CD14-positive monocyte (primary cell): ENCODE data around the gene CLEC11A. TPM values are rescaled to one million over a fixed set of nuclear protein-coding genes. Genes with fewer than 3 reads are reported as not detected.
"Not testable (repeated sequence)": the region's sequence is repeated elsewhere in the genome, so short reads cannot be mapped to it uniquely, and the experiment has no call there.

Experiments
- DNase-seq, 3 donors: peaks; one replicate each; pipeline ENCODE4 v3.0.0-alpha.2; 2011 to 2022
- H2AFZ ChIP-seq: 2 replicates; pipeline ENCODE4 v1.6.0; 2012; ENCODE audit warnings: mild to moderate bottlenecking, low read depth, low read length, inconsistent platforms; ENCODE audit not compliant: insufficient read depth, poor library complexity, severe bottlenecking
- H3K27ac ChIP-seq, 2 donors: 1 replicate in 1 of 2; 2 replicates in 1 of 2; pipeline ENCODE4 v1.5.1; 2012 to 2013; ENCODE audit warnings: low read length in 2 of 2, control low read depth in 1 of 2, inconsistent platforms in 1 of 2, low read depth in 1 of 2, mild to moderate bottlenecking in 1 of 2
- H3K27me3 ChIP-seq, 2 donors: one replicate each; pipeline versions ENCODE4 v1.6.0 to v1.6.1; 2011 to 2013; ENCODE audit warnings: low read length in 2 of 2; ENCODE audit not compliant: control insufficient read depth in 2 of 2, insufficient read depth in 2 of 2
- H3K36me3 ChIP-seq, 2 donors: replicated peaks in 1 of 2; 1 replicate in 1 of 2; 2 replicates in 1 of 2; pipeline versions ENCODE4 v1.5.1 to v1.6.1; 2012 to 2013; ENCODE audit warnings: low read length in 2 of 2, control low read depth in 1 of 2, inconsistent platforms in 1 of 2, mild to moderate bottlenecking in 1 of 2; ENCODE audit not compliant: insufficient read depth in 2 of 2, control insufficient read depth in 1 of 2
- H3K4me1 ChIP-seq, 2 donors: 1 replicate in 1 of 2; 2 replicates in 1 of 2; pipeline versions ENCODE4 v1.5.1 to v1.6.1; 2012 to 2013; ENCODE audit warnings: low read length in 2 of 2, control low read depth in 1 of 2, inconsistent platforms in 1 of 2, mild to moderate bottlenecking in 1 of 2, moderate library complexity in 1 of 2; ENCODE audit not compliant: insufficient read depth in 2 of 2, control insufficient read depth in 1 of 2
- H3K4me2 ChIP-seq: replicated peaks from 2 replicates; pipeline ENCODE3; 2012; ENCODE audit warnings: low read length, moderate library complexity, mild to moderate bottlenecking; ENCODE audit not compliant: poor library complexity, severe bottlenecking; ENCODE audit errors: extremely low read depth
- H3K4me3 ChIP-seq, 3 experiments: fragments of 200-600 bp in 1 of 3; sonication (generic) in 1 of 3; replicated peaks in 1 of 3; 1 replicate in 2 of 3; 2 replicates in 1 of 3; pipeline ENCODE4 v1.5.1; 2011 to 2013; ENCODE audit warnings: low read length in 3 of 3, mild to moderate bottlenecking in 3 of 3, control low read depth in 2 of 3, low read depth in 2 of 3, inconsistent platforms in 1 of 3, moderate library complexity in 1 of 3
- H3K79me2 ChIP-seq: 2 replicates; pipeline ENCODE4 v1.6.0; 2012; ENCODE audit warnings: mild to moderate bottlenecking, control low read depth, inconsistent platforms, low read length, moderate library complexity; ENCODE audit not compliant: insufficient read depth
- H3K9ac ChIP-seq: 2 replicates; pipeline ENCODE4 v1.6.0; 2017; ENCODE audit warnings: low read length, mild to moderate bottlenecking; ENCODE audit not compliant: insufficient read depth, poor library complexity, severe bottlenecking
- H3K9me3 ChIP-seq, 2 donors: replicated peaks in 1 of 2; 1 replicate in 1 of 2; 2 replicates in 1 of 2; pipeline versions ENCODE4 v1.5.1 to v1.6.1; 2012 to 2013; ENCODE audit warnings: low read length in 2 of 2, control low read depth in 1 of 2; ENCODE audit not compliant: control insufficient read depth in 1 of 2, insufficient read depth in 1 of 2
- H4K20me1 ChIP-seq: 2 replicates; pipeline ENCODE4 v1.6.0; 2012; ENCODE audit warnings: mild to moderate bottlenecking, low read length, control low read depth, moderate library complexity; ENCODE audit not compliant: insufficient read depth
- H3K27ac Mint-ChIP-seq, 7 donors: one replicate each; pipeline ENCODE4 v1.8.0; 2020; ENCODE audit warnings: mild to moderate bottlenecking in 7 of 7, mixed read lengths in 7 of 7, moderate library complexity in 6 of 7, inconsistent platforms in 2 of 7
- H3K27me3 Mint-ChIP-seq, 3 donors: one replicate each; pipeline ENCODE4 v1.8.0; 2021 to 2022; ENCODE audit warnings: low read depth in 3 of 3, mild to moderate bottlenecking in 3 of 3, mixed read lengths in 3 of 3, moderate library complexity in 3 of 3, inconsistent platforms in 1 of 3
- H3K36me3 Mint-ChIP-seq, 2 donors: one replicate each; pipeline ENCODE4 v1.8.0; 2020; ENCODE audit warnings: mixed read lengths in 2 of 2, inconsistent platforms in 1 of 2, mild to moderate bottlenecking in 1 of 2
- H3K4me1 Mint-ChIP-seq: one replicate; pipeline ENCODE4 v1.8.0; 2020; ENCODE audit warnings: mild to moderate bottlenecking, mixed read lengths
- H3K4me3 Mint-ChIP-seq, 2 donors: one replicate each; pipeline ENCODE4 v1.8.0; 2020; ENCODE audit warnings: mild to moderate bottlenecking in 2 of 2, mixed read lengths in 2 of 2, moderate library complexity in 1 of 2
- H3K9me3 Mint-ChIP-seq, 7 donors: one replicate each; pipeline ENCODE4 v1.8.0; 2020 to 2022; ENCODE audit warnings: mixed read lengths in 7 of 7, mild to moderate bottlenecking in 6 of 7, moderate library complexity in 6 of 7, inconsistent platforms in 2 of 7
- WGBS: methylation state at CpG from one replicate; pipeline ENCODE4 v1.1.5; 2013; ENCODE audit warnings: missing lambda C conversion rate; ENCODE audit not compliant: insufficient coverage; 5-methylcytosine and 5-hydroxymethylcytosine counted together
- intact Hi-C, 2 donors: fragments of 100-400 bp; cut with micrococcal nuclease; formaldehyde crosslinking; loops; one replicate each; pipeline versions ENCODE4 v1.15.0 to v1.15.1; 2023
- polyA plus RNA-seq, 3 donors: library from polyadenylated mRNA; depleted of rRNA in 1 of 3; unstranded in 2 of 3; stranded (reverse) in 1 of 3; fragments of 300-500 nt in 2 of 3; fragments of >200 nt in 1 of 3; fragmentation: Illumina TruSeq in 2 of 3; gene quantifications; 1 replicate in 2 of 3; 2 replicates in 1 of 3; pipeline ENCODE4 v1.2.3, GENCODE V29; 2012 to 2021

Gene CLEC11A
- polyA plus RNA-seq, 3 donors: 8.2 to 49.1 (median 12.4) TPM

GRCh38 chr19:50773454-50773853 lies 50.3 kb downstream of the CLEC11A start:
- H3K27me3 Mint-ChIP-seq: peaks cover 26 to 36% (median 33%) of the 10 kb centered on the region in 3 donors

More at GRCh38 chr19:50773454-50773853, 50.3 kb downstream of the CLEC11A start:
- H2AFZ ChIP-seq, H3K27ac ChIP-seq, H3K4me3 ChIP-seq, H3K9ac ChIP-seq, H3K4me1 ChIP-seq, intact Hi-C loops, H3K36me3 ChIP-seq, H3K79me2 ChIP-seq, H3K36me3 Mint-ChIP-seq, H3K4me1 Mint-ChIP-seq, H3K4me3 Mint-ChIP-seq, DNase-seq, H3K9me3 ChIP-seq, H3K27ac Mint-ChIP-seq, H4K20me1 ChIP-seq, H3K4me2 ChIP-seq: not testable (repeated sequence)
- no CpG with 5 or more reads among the region's 7 CpGs for WGBS
- H3K27me3 ChIP-seq: peaks cover 4 to 19% of the 10 kb centered on the region in 2 donors
- peaks cover 3 to 18% (median 11%) of the 10 kb centered on the region in 7 donors for H3K9me3 Mint-ChIP-seq

Other genes with a start within 250 kb of the CLEC11A start
- gene EMC10, start 246.9 kb upstream of the CLEC11A start, polyA plus RNA-seq: 10 to 100 TPM in 1 of 3 donors, 1 to 10 TPM in 2; 8.5 to 50.4 (median 9.3) TPM
- gene GARIN5A, start 246.5 kb upstream of the CLEC11A start, polyA plus RNA-seq: under 1 TPM in 1 of 3 donors, not detected in 2; 0.41 TPM
- gene JOSD2, start 212.2 kb upstream of the CLEC11A start, polyA plus RNA-seq: 10 to 100 TPM; 33.0 to 43.0 (median 37.2) TPM
- not detected for gene ASPDH, start 209.5 kb upstream of the CLEC11A start, polyA plus RNA-seq
- gene LRRC4B, start 154.9 kb upstream of the CLEC11A start, polyA plus RNA-seq: not detected
- not detected for gene SYT3, start 83.5 kb upstream of the CLEC11A start, polyA plus RNA-seq
- gene C19orf81, start 73.9 kb upstream of the CLEC11A start, polyA plus RNA-seq: not detected
- gene SHANK1, start 3.6 kb upstream of the CLEC11A start, polyA plus RNA-seq: not detected
- gene GPR32, start 47.1 kb downstream of the CLEC11A start, polyA plus RNA-seq: not detected
- not detected for gene ACP4, start 67.1 kb downstream of the CLEC11A start, polyA plus RNA-seq
- gene KLK1, start 100.4 kb downstream of the CLEC11A start, polyA plus RNA-seq: under 1 TPM in 2 of 3 donors, not detected in 1; 0.66 to 0.72 TPM
- gene KLK15, start 110.2 kb downstream of the CLEC11A start, polyA plus RNA-seq: not detected
- gene KLK3, start 131.6 kb downstream of the CLEC11A start, polyA plus RNA-seq: not detected
- not detected for gene KLK2, start 150.1 kb downstream of the CLEC11A start, polyA plus RNA-seq
- gene KLK4, start 188.0 kb downstream of the CLEC11A start, polyA plus RNA-seq: not detected
- gene KLK5, start 229.7 kb downstream of the CLEC11A start, polyA plus RNA-seq: not detected
- not detected for gene KLK6, start 246.2 kb downstream of the CLEC11A start, polyA plus RNA-seq